Stimulated activated CD8-positive, alpha-beta memory T cell treated with anti-CD3 and anti-CD28 coated beads, Interleukin-4, amount 100 ng/mL, for 48 hours (primary cell): Measurements from ENCODE around the gene GRM4.

Source experiments
- DNase-seq: peaks from one replicate; pipeline ENCODE4 v3.0.0-alpha.2; 2020

GRM4 gene

GRCh38 chr6:33974471-33974870 lies 171.4 kb downstream of the GRM4 start:
- no peak for DNase-seq

- DNase-seq: no peak
Measured at GRCh38 chr6:33974030-33974429, 171.9 kb downstream of the GRM4 start.

GRCh38 chr6:33971580-33971979 lies 174.3 kb downstream of the GRM4 start:
- DNase-seq: no peak
